ENCODE data around the gene CCNK. TPM values are rescaled to one million over a fixed set of nuclear protein-coding genes. Genes with fewer than 3 reads are reported as not detected.

The CCNK gene
- total RNA-seq, 1 experiment from 2014 or later = 80.1 TPM

GRCh38 chr14:99509871-99510555 is 28.8 kb downstream of the CCNK start:
- no peak overlapping the region for H3K56ac ChIP-seq (ENCODE audit: insufficient read length, low read depth, low read length)
- Mint-ChIP-seq H3K4me3 (no peak overlapping the region), H3K9me3 (no peaks in the 10 kb centered on the region), H3K4me1 (peaks cover 4 to 12% of the 10 kb centered on the region in 2 experiments), H3K27me3 (ENCODE audit: low read depth) (no peaks in the 10 kb centered on the region), H3K36me3 (ENCODE audit: insufficient read depth in 1 of 3, low read depth in 3 of 3) (peaks cover 13 to 61% (median 49%) of the 10 kb centered on the region in 3 experiments; a peak in 6 of 7 replicates), H3K27ac (peak overlapping the region in 2 of 3 experiments; percentile 65 to 90; a peak in 3 of 7 replicates)
- H2AFZ ChIP-seq (ENCODE audit: low read length) = no peak overlapping the region
- no peak for DNase-seq
- H3K27me3 ChIP-seq (ENCODE audit: insufficient read depth, low read length) = no peaks in the 10 kb centered on the region
- no peak overlapping the region for H3K14ac ChIP-seq (ENCODE audit: insufficient read depth, low read length)
- H3K23ac ChIP-seq (ENCODE audit: insufficient read length, low read depth, low read length) = no peak overlapping the region
- H3K79me1 ChIP-seq (ENCODE audit: insufficient read depth, low read depth, low read length, poor library complexity, severe bottlenecking) = no peaks in the 10 kb centered on the region
- no peak overlapping the region for H2BK15ac ChIP-seq (ENCODE audit: low read depth, low read length)
- no peaks in the 10 kb centered on the region for H3K23me2 ChIP-seq (ENCODE audit: insufficient read length, low read depth, low read length, poor library complexity, severe bottlenecking)
- H2BK12ac ChIP-seq (ENCODE audit: insufficient read length, low read depth, low read length) = no peak overlapping the region
- H3K9ac ChIP-seq (ENCODE audit: extremely low read depth, insufficient read length, low read length) = no peak overlapping the region
- no peak overlapping the region for H2BK20ac ChIP-seq (ENCODE audit: low read depth, low read length, poor library complexity, severe bottlenecking)
- no peak overlapping the region for H3K18ac ChIP-seq (ENCODE audit: insufficient read length, low read depth, low read length)
- no peak overlapping the region for H2AK5ac ChIP-seq (ENCODE audit: insufficient read length, low read length)
- H3K4me2 ChIP-seq (ENCODE audit: insufficient read depth, insufficient read length, low read length) = no peak overlapping the region
- H2BK120ac ChIP-seq (ENCODE audit: low read depth, low read length, poor library complexity, severe bottlenecking) = no peak overlapping the region
- H3T11ph ChIP-seq (ENCODE audit: low read length) = no peak overlapping the region
- no peaks in the 10 kb centered on the region for H3K9me3 ChIP-seq (ENCODE audit: control insufficient read depth, low read depth, low read length)
- H4K5ac ChIP-seq (ENCODE audit: insufficient read length, low read depth, low read length) = no peak overlapping the region
- no peak overlapping the region for H3K27ac ChIP-seq (ENCODE audit: insufficient read length, low read depth, low read length)
- no peaks in the 10 kb centered on the region for H3K4me1 ChIP-seq (ENCODE audit: insufficient read depth, low read length)
- peaks cover 2% of the 10 kb centered on the region for H4K20me1 ChIP-seq (ENCODE audit: control insufficient read depth, insufficient read depth, insufficient read length)
- whole genome bisulfite sequencing (ENCODE audit: extremely low coverage, insufficient read length, low lambda C conversion rate) = no CpG with 5 or more reads among the region's 27 CpGs
- H2BK5ac ChIP-seq (ENCODE audit: insufficient read length, low read length) = no peak overlapping the region
- no peak overlapping the region for H4K8ac ChIP-seq (replicated peaks; ENCODE audit: insufficient read length, low read depth, low read length)
- TF ChIP-seq CTCF (conservative IDR thresholded peaks at IDR 0.05) = no peak
- no peak overlapping the region for H4K91ac ChIP-seq (ENCODE audit: insufficient read length, low read depth, low read length)
- H3K4ac ChIP-seq (ENCODE audit: low read depth, low read length) = no peak overlapping the region
- H3K79me2 ChIP-seq (ENCODE audit: insufficient read depth, low read length) = no peaks in the 10 kb centered on the region
